Ovary (tissue), 9 donors: ENCODE results near the gene LITAF. TPM values are rescaled to one million over a fixed set of nuclear protein-coding genes. Genes with fewer than 3 reads are reported as not detected.
A peak's percentile ranks its signal among the peaks of the same experiment; 100 is the strongest.

Source experiments
- DNase-seq, 5 donors: peaks; one replicate each; pipeline ENCODE4 v3.0.0-alpha.2; 2019 to 2020
- H3K27ac ChIP-seq, 2 donors: fragments of 200-600 bp; one replicate each; pipeline versions ENCODE4 v1.5.1 to v1.8.0; 2019 to 2022
- H3K27me3 ChIP-seq: fragments of 200-600 bp; one replicate; pipeline ENCODE4 v1.8.0; 2022
- H3K36me3 ChIP-seq: fragments of 200-600 bp; sonication (generic); one replicate; pipeline ENCODE4 v1.5.1; 2019
- H3K4me1 ChIP-seq: one replicate; pipeline ENCODE4 v1.8.1; 2013; ENCODE audit warnings: mild to moderate bottlenecking, moderate library complexity; ENCODE audit not compliant: insufficient read depth
- H3K4me3 ChIP-seq: fragments of 200-600 bp; sonication (generic); one replicate; pipeline ENCODE4 v1.5.1; 2017
- H3K9me3 ChIP-seq, 2 donors: fragments of 200-600 bp in 1 of 2; sonication (generic) in 1 of 2; one replicate each; pipeline versions ENCODE4 v1.5.1 to v1.8.1; 2013 to 2019; ENCODE audit warnings: mild to moderate bottlenecking in 1 of 2, moderate library complexity in 1 of 2
- CTCF ChIP-seq, 3 donors: fragments of 450-650 bp in 2 of 3; fragments of 200-600 bp in 1 of 3; IDR thresholded peaks; one replicate each; pipeline versions ENCODE4 v1.5.1 to v1.8.0; 2016 to 2022; ENCODE audit warnings: antibody characterized with exemption in 3 of 3, mild to moderate bottlenecking in 1 of 3
- EP300 ChIP-seq: sonication (generic); formaldehyde crosslinking; IDR thresholded peaks from one replicate; pipeline ENCODE4 v1.6.1; 2017; ENCODE audit warnings: antibody characterized with exemption
- POLR2A ChIP-seq: fragments of 450-650 bp; IDR thresholded peaks from one replicate; pipeline ENCODE4 v1.6.1; 2017; ENCODE audit warnings: antibody characterized with exemption, mild to moderate bottlenecking, moderate library complexity
- WGBS, 3 donors: extraction: QIAGEN DNeasy Blood & Tissue Kit in 1 of 3; methylation state at CpG; one replicate each; pipeline versions ENCODE4 v1.1.5 to v1.1.7; 2013 to 2017; 5-methylcytosine and 5-hydroxymethylcytosine counted together
- intact Hi-C, 4 donors: fragments of 100-400 bp; cut with DNase I; formaldehyde crosslinking; loops; one replicate each; pipeline versions ENCODE4 v1.11.0 to v1.15.1; 2022 to 2023
- polyA plus RNA-seq, 2 donors: library from polyadenylated mRNA; stranded (reverse); fragments of 200-250 nt in 1 of 2; fragments of 350-450 nt in 1 of 2; fragmentation: Illumina TruSeq in 1 of 2; extraction: RNeasy Lipid Tissue Mini Kit (QIAGEN cat#74804) in 1 of 2; gene quantifications; one replicate each; pipeline ENCODE4 v1.2.3, GENCODE V29; 2013 to 2014
- total RNA-seq, 7 donors: library from RNA; depleted of rRNA in 2 of 7; stranded (reverse); fragments of >200 nt in 2 of 7; fragmentation: NEBNext Ultra II Directional in 3 of 7; extraction: Animal tissue kit (Norgen Biotek cat#: 25700) in 3 of 7; gene quantifications; one replicate each; pipeline versions ENCODE4 v1.1.0 to v1.2.4, GENCODE V29; 2016 to 2023
- donor health status: DM: no; HTN: no; CAD: no; lungs with moderate emphysema.
- donor health status: DM: no; HTN: no; CAD: no.
- donor health status: Bipolar disorder and iron deficiency.
- donor health status: DM: yes; HTN: yes; CAD: no.
- donor health status: DM: no; HTN: no; CAD: no.
- donor health status: DM: yes; HTN: yes; CAD: no.

LITAF gene
- total and polyA plus RNA-seq, 9 donors: 39.7 to 169 (median 105) TPM

GRCh38 chr16:11576427-11577289 lies 10.1 kb downstream of the LITAF start:
- WGBS, 3 donors: 83 to 85% (median 84%) methylated on average over 9 of the region's 9 CpGs
- peaks cover 6% of the 10 kb centered on the region for H3K4me1 ChIP-seq
- intact Hi-C loops: no loop called here
- H3K36me3 ChIP-seq: no peaks in the 10 kb centered on the region
- no peaks in the 10 kb centered on the region for H3K9me3 ChIP-seq
- DNase-seq: peak in 2 of 5 donors; percentile 15 to 21
- H3K27me3 ChIP-seq: no peaks in the 10 kb centered on the region
- no peak overlapping the region for H3K4me3 ChIP-seq
- TF ChIP-seq POLR2A (no peak), EP300 (no peak), CTCF (IDR thresholded peaks at IDR 0.05) (no peak)
- H3K27ac ChIP-seq: no peak overlapping the region

DNA sequence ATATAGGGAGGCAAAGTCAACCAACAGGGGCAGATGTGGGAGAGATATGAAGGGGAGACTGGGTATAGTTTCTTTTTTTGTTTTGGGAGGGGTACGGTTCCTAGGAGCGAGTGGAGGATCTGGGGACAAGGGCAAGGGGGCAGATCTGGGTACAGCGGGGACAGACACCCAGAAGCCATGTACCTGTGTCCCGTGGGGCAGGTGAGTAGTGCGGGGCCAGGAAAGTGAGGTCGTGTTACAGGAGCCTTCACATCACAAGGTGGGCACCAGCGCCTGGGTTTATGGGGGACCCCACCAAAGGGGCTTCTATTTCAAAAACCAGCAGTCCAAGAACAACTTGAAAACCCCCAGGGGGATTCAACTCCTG lies 11.5 kb downstream of the LITAF start:
- H3K9me3 ChIP-seq: no peaks in the 10 kb centered on the region
- TF ChIP-seq CTCF (IDR thresholded peaks at IDR 0.05): no peak
- TF ChIP-seq EP300: no peak
- TF ChIP-seq POLR2A: no peak
- no peaks in the 10 kb centered on the region for H3K27me3 ChIP-seq
- H3K4me3 ChIP-seq: no peak overlapping the region
- 91 to 94% (median 92%) methylated on average over 7 of the region's 7 CpGs for WGBS, 3 donors
- H3K36me3 ChIP-seq: no peaks in the 10 kb centered on the region
- H3K4me1 ChIP-seq: peaks cover 8% of the 10 kb centered on the region
- no peak overlapping the region for H3K27ac ChIP-seq
- intact Hi-C loops: no loop called here
- DNase-seq: peak in 1 of 5 donors; percentile 7

DNA sequence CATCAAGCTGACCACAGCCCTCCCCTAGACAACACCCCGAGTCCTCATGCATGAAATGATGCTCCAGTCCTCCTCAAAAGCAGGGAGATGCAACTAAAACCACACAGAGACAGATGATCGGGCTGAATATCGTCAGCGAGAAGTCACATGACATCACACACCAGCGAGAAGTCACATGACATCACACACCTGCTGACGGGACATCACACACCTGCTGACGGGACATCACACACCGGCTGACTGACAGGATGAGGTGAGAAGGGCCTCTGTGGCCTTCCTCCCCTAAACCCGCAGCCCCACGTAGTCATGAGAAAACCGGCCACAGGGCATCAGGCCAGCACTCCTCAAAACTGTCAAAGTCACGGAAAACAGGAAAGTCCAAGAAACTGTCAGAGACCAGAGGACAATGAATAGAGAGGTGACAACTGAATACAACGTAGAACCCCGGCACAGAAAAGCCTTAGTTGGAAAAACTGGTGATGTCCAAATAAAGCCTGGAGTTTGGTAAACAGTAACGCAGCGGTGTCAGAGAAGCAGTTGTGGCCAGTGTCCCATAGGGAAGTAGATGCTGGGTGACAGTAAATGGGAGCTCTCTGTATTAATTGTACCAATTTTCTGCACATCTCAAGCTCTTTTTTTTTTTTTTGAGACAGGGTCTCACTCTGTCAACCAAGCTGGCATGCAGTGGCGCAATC lies 14.3 kb downstream of the LITAF start:
- peak in 1 of 5 donors; percentile 18 for DNase-seq
- peaks cover 8% of the 10 kb centered on the region for H3K4me1 ChIP-seq
- no peaks in the 10 kb centered on the region for H3K36me3 ChIP-seq
- WGBS, 3 donors: 80 to 85% (median 83%) methylated on average over 17 of the region's 17 CpGs
- no peaks in the 10 kb centered on the region for H3K9me3 ChIP-seq
- TF ChIP-seq CTCF (IDR thresholded peaks at IDR 0.05) (no peak), POLR2A (no peak)
- no peak overlapping the region for H3K4me3 ChIP-seq
- no peaks in the 10 kb centered on the region for H3K27me3 ChIP-seq
- intact Hi-C loops: loop anchor here in 1 of 4 donors (5.0 kb wide), 1 partner anchor 1545 kb away; no protein-coding TSS in a partner anchor
- H3K27ac ChIP-seq: no peak overlapping the region

DNA sequence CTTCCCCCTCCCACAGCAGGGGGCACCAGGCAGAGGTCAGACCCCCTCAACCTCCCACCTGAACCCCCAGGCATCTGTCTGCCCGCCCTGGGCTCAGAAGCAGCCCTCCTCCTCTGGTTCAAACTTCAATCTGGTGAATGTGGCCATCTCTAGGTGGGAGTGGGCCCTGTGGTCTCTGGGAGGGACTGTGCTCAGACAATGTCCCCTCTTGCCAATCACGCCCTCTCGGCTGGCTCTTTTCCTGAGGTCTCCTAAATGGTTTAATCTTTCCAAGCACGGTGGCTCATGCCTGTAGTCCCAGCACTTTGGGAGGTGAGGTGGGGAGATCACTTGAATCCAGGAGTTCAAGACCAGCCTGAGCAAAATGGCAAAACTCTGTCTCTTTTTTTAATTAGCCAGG lies 15.2 kb downstream of the LITAF start:
- Histone ChIP-seq H3K27me3 (no peaks in the 10 kb centered on the region), H3K4me3 (no peak overlapping the region), H3K9me3 (no peaks in the 10 kb centered on the region), H3K27ac (no peak overlapping the region), H3K36me3 (no peaks in the 10 kb centered on the region), H3K4me1 (peaks cover 7% of the 10 kb centered on the region)
- DNase-seq: peak in 1 of 5 donors; percentile 5
- WGBS, 3 donors: 90 to 96% (median 91%) methylated on average over 4 of the region's 4 CpGs
- TF ChIP-seq CTCF (IDR thresholded peaks at IDR 0.05) (no peak), POLR2A (no peak), EP300 (no peak)
- intact Hi-C loops: loop anchor here in 1 of 4 donors (5.0 kb wide), 1 partner anchor 1544 kb away; no protein-coding TSS in a partner anchor
